HepG2 (cell line): ENCODE measurements around the gene RHBDD3. TPM values are rescaled to one million over a fixed set of nuclear protein-coding genes. Genes with fewer than 3 reads are reported as not detected.
A peak's percentile ranks its signal among the peaks of the same experiment; 100 is the strongest.

Experiments
- ARID4A ChIP-seq: sonication (generic); formaldehyde crosslinking; IDR thresholded peaks from 2 replicates; pipeline ENCODE4 v1.5.0; 2020; ENCODE audit warnings: mild to moderate bottlenecking, missing genetic modification reagents, borderline replicate concordance
- BRCA1 ChIP-seq: sonication (generic); formaldehyde crosslinking; IDR thresholded peaks from 2 replicates; pipeline ENCODE4 v1.4.0; 2020; ENCODE audit warnings: missing genetic modification reagents
- CBFB ChIP-seq: sonication (generic); formaldehyde crosslinking; IDR thresholded peaks from 2 replicates; pipeline ENCODE4 v1.4.0; 2020; ENCODE audit warnings: missing genetic modification reagents
- FOXK1 ChIP-seq: sonication (generic); formaldehyde crosslinking; IDR thresholded peaks from 2 replicates; pipeline ENCODE4 v1.4.0; 2020; ENCODE audit warnings: low read depth, missing genetic modification reagents, borderline replicate concordance
- GRHL1 ChIP-seq: sonication (generic); formaldehyde crosslinking; conservative IDR thresholded peaks from 2 replicates; pipeline ENCODE4 v1.8.0; 2022; ENCODE audit warnings: missing genetic modification reagents
- KDM5B ChIP-seq: sonication (generic); formaldehyde crosslinking; IDR thresholded peaks from 2 replicates; pipeline ENCODE4 v1.4.0; 2020; ENCODE audit warnings: missing genetic modification reagents, mild to moderate bottlenecking, borderline replicate concordance
- NR2C2 ChIP-seq: sonication (generic); formaldehyde crosslinking; IDR thresholded peaks from 2 replicates; pipeline ENCODE4 v1.4.0; 2020; ENCODE audit warnings: missing genetic modification reagents, mild to moderate bottlenecking, moderate library complexity, borderline replicate concordance
- PHF20 ChIP-seq: sonication (generic); formaldehyde crosslinking; IDR thresholded peaks from 2 replicates; pipeline ENCODE4 v1.5.0; 2020; ENCODE audit warnings: mild to moderate bottlenecking, missing genetic modification reagents
- SP140L ChIP-seq: sonication (generic); formaldehyde crosslinking; IDR thresholded peaks from 2 replicates; pipeline ENCODE4 v1.4.0; 2020; ENCODE audit warnings: missing genetic modification reagents, borderline replicate concordance
- TBX3 ChIP-seq: fragments of 450-650 bp; IDR thresholded peaks from 2 replicates; pipeline ENCODE4 v1.6.1; 2017; ENCODE audit warnings: antibody characterized with exemption, mild to moderate bottlenecking, inconsistent platforms, borderline replicate concordance
- TOPORS ChIP-seq: sonication (generic); formaldehyde crosslinking; IDR thresholded peaks from 2 replicates; pipeline ENCODE4 v1.8.0; 2023; ENCODE audit warnings: mild to moderate bottlenecking, missing genetic modification reagents
- USF2 ChIP-seq, 2 experiments: sonication (generic) in 1 of 2; formaldehyde crosslinking in 1 of 2; IDR thresholded peaks; 2 replicates each; pipeline versions ENCODE4 v1.5.1 to v1.6.1; 2011 to 2020; ENCODE audit warnings: borderline replicate concordance in 1 of 2, low read depth in 1 of 2, low read length in 1 of 2, mild to moderate bottlenecking in 1 of 2, missing genetic modification reagents in 1 of 2, moderate library complexity in 1 of 2
- YY1 ChIP-seq: IDR thresholded peaks from 2 replicates; pipeline ENCODE4 v1.6.1; 2011; ENCODE audit warnings: low read length, low read depth, moderate library complexity, mild to moderate bottlenecking; ENCODE audit not compliant: insufficient read depth, insufficient replicate concordance
- ZBTB7B ChIP-seq: sonication (generic); formaldehyde crosslinking; IDR thresholded peaks from 2 replicates; pipeline ENCODE4 v1.4.0; 2020; ENCODE audit warnings: missing genetic modification reagents
- ZFP90 ChIP-seq: sonication (generic); formaldehyde crosslinking; IDR thresholded peaks from 2 replicates; pipeline ENCODE4 v1.8.0; 2022; ENCODE audit warnings: missing genetic modification reagents, mild to moderate bottlenecking, inconsistent platforms, borderline replicate concordance
- ZIK1 ChIP-seq: sonication (generic); formaldehyde crosslinking; IDR thresholded peaks from 2 replicates; pipeline ENCODE4 v1.5.0; 2020; ENCODE audit warnings: mild to moderate bottlenecking, low read depth, missing genetic modification reagents, borderline replicate concordance
- ZNF12 ChIP-seq: sonication (generic); formaldehyde crosslinking; IDR thresholded peaks from 2 replicates; pipeline ENCODE4 v1.5.0; 2020; ENCODE audit warnings: missing genetic modification reagents
- ZNF3 ChIP-seq: IDR thresholded peaks from 2 replicates; pipeline ENCODE4 v1.7.0; 2017; ENCODE audit warnings: inconsistent platforms
- ZNF354B ChIP-seq: sonication (generic); formaldehyde crosslinking; IDR thresholded peaks from 2 replicates; pipeline ENCODE4 v1.8.0; 2022; ENCODE audit warnings: mild to moderate bottlenecking, missing genetic modification reagents
- ZNF7 ChIP-seq: IDR thresholded peaks from 2 replicates; pipeline ENCODE4 v1.6.1; 2016; ENCODE audit warnings: missing biosample characterization, missing genetic modification reagents
- ZNF724P ChIP-seq: sonication (generic); formaldehyde crosslinking; IDR thresholded peaks from 2 replicates; pipeline ENCODE4 v1.8.0; 2022; ENCODE audit warnings: missing genetic modification reagents, borderline replicate concordance
- ZNF777 ChIP-seq: sonication (generic); formaldehyde crosslinking; IDR thresholded peaks from 2 replicates; pipeline ENCODE4 v1.4.0; 2020; ENCODE audit warnings: missing genetic modification reagents
- polyA plus RNA-seq, 8 experiments: library from polyadenylated mRNA; depleted of rRNA in 3 of 8; stranded (reverse) in 7 of 8; unstranded in 1 of 8; fragments of >200 nt; fragmentation: Illumina TruSeq in 4 of 8; extraction: Trizol in 4 of 8; gene quantifications; 2 replicates each; pipeline versions ENCODE4 v1.2.1 to v1.2.3, GENCODE V29; 2011 to 2016; ENCODE audit warnings: low read depth in 4 of 8, missing spikeins in 1 of 8, mixed read lengths in 1 of 8; ENCODE audit not compliant: insufficient read depth in 1 of 8
- total RNA-seq, 5 experiments: library from RNA; depleted of rRNA; stranded (reverse); fragments of >200 nt; fragmentation: Illumina TruSeq; extraction: Trizol; gene quantifications; 2 replicates each; pipeline ENCODE4 v1.2.3, GENCODE V29; 2016; ENCODE audit warnings: low read depth in 1 of 5

RHBDD3 gene
- total and polyA plus RNA-seq, 2 of the 13 experiments (the other 11 are each of a cell fraction or from before 2014, with no cell fraction given): 12.1 to 26.7 TPM

- TF ChIP-seq GRHL1 (CRISPR knock-in tag): no peak
- peak; percentile 40; the same call in 1 of the 2 replicates for TF ChIP-seq CBFB
- TF ChIP-seq ZBTB7B: no peak
- TF ChIP-seq FOXK1 (CRISPR knock-in tag): no peak
- no peak for TF ChIP-seq TBX3
- no peak for TF ChIP-seq ZNF12 (CRISPR knock-in tag)
- TF ChIP-seq ZNF354B (CRISPR knock-in tag): no peak
- TF ChIP-seq USF2 (IDR thresholded peaks at IDR 0.05; ENCODE audit: low read depth, low read length): no peak
- TF ChIP-seq USF2 (CRISPR knock-in tag; IDR thresholded peaks at IDR 0.05; ENCODE audit: borderline replicate concordance): no peak
- no peak for TF ChIP-seq PHF20
- TF ChIP-seq ZFP90 (CRISPR knock-in tag): no peak
- TF ChIP-seq SP140L (CRISPR knock-in tag): no peak
- TF ChIP-seq ZNF777 (CRISPR knock-in tag): no peak
- TF ChIP-seq TOPORS (CRISPR knock-in tag): no peak
- TF ChIP-seq KDM5B (CRISPR knock-in tag): no peak
- no peak for TF ChIP-seq YY1
- no peak for TF ChIP-seq ZNF724P
- no peak for TF ChIP-seq ARID4A (CRISPR knock-in tag)
- TF ChIP-seq NR2C2: no peak
- TF ChIP-seq ZIK1: no peak
- TF ChIP-seq ZNF7 (CRISPR knock-in tag): no peak
- no peak for TF ChIP-seq ZNF3 (CRISPR knock-in tag)
- TF ChIP-seq BRCA1 (CRISPR knock-in tag): no peak
Measured at GRCh38 chr22:29270475-29271271, 2.9 kb upstream of the RHBDD3 start (continued).
